ENCODE results near the gene L3MBTL2.

Gene L3MBTL2

DNA sequence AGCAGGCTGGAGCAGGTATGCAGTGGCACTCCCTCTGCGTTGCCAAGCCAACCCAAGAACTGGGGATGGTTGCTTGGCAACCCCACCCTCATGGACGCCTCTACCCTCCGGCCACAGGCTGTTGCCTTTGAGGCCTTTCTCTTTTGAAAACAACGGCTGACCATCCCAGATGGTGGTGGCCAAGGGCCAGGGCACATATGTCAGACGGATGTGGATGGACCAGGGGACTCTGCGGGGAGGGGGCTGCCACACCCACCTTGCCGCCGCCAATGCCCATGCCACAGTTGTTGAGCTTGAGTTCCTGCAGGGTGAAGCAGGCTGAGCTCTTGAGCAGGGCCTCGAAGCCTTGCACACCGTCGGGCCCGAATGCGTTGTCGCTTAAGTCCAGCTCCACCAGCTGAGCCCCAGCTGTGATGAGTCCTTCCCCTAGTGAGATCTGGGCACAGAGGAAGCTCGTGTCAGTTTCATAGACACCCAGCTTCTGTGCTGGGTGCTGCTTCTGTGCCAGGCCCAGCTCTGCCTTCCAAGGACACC is 59.4 kb downstream of the L3MBTL2 start:
- no peak for ATAC-seq
- no peaks in the 10 kb centered on the region for H3K9me3 Mint-ChIP-seq
- no peaks in the 10 kb centered on the region for H3K27me3 Mint-ChIP-seq
- H3K4me1 Mint-ChIP-seq: no peaks in the 10 kb centered on the region
- peaks cover 82% of the 10 kb centered on the region for H3K36me3 Mint-ChIP-seq
- H3K27ac Mint-ChIP-seq: no peak overlapping the region
- no peak overlapping the region for H3K4me3 Mint-ChIP-seq

DNA sequence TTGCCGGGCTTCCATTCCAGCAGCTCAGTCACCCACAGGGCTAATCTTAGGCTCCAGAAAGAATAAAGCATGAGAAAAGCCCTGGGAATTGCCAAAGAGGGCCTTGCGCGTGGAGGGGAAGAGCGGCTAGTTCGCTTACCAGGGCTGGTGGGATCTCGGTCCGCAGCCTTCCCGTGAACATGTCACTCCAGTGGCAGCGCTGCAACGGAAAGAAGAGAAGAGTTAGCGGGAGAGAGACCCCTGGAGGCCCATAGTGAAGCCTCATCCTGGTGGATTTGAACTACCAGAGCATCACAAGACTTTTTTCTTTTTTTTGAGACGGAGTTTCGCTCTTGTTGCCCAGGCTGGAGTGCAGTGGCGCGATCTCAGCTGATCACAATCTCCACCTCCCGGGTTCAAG is 62.8 kb downstream of the L3MBTL2 start:
- Mint-ChIP-seq H3K4me1 (no peaks in the 10 kb centered on the region), H3K36me3 (peaks cover 74% of the 10 kb centered on the region), H3K27ac (no peak overlapping the region), H3K9me3 (no peaks in the 10 kb centered on the region), H3K27me3 (no peaks in the 10 kb centered on the region), H3K4me3 (no peak overlapping the region)
- no peak for ATAC-seq

DNA sequence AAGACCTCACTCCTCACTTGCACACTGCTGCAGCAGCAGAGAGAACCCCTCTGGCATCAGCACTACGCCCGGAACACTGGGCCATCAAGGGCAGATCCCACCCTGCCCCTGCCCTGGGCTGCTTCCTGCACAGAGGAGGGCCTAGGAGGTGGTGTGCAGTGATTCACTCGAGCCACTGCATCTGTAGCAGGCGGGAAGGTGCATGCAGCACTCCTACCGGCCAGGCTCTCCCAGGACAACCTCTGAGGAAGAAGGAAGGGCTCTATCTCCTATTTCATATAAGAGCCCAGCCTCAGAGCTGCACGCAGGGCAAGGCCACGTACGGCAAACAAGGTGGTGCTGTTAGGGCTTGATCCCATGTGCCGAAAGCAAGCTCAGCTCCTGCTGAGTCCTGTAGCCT is 66.7 kb downstream of the L3MBTL2 start:
- H3K27me3 Mint-ChIP-seq: no peaks in the 10 kb centered on the region
- no peaks in the 10 kb centered on the region for H3K9me3 Mint-ChIP-seq
- no peak for ATAC-seq
- no peak overlapping the region for H3K4me3 Mint-ChIP-seq
- H3K4me1 Mint-ChIP-seq: no peaks in the 10 kb centered on the region
- no peak overlapping the region for H3K27ac Mint-ChIP-seq
- H3K36me3 Mint-ChIP-seq: peaks cover 66% of the 10 kb centered on the region

- no peaks in the 10 kb centered on the region for H3K9me3 Mint-ChIP-seq
- no peak overlapping the region for H3K27ac Mint-ChIP-seq
- H3K4me3 Mint-ChIP-seq: no peak overlapping the region
- peaks cover 66% of the 10 kb centered on the region for H3K36me3 Mint-ChIP-seq
- H3K27me3 Mint-ChIP-seq: no peaks in the 10 kb centered on the region
- no peak for ATAC-seq
- no peaks in the 10 kb centered on the region for H3K4me1 Mint-ChIP-seq
Observed at GRCh38 chr22:41273128-41273527, 68.0 kb downstream of the L3MBTL2 start.

- Mint-ChIP-seq H3K4me3 (no peak overlapping the region), H3K36me3 (peaks cover 71% of the 10 kb centered on the region), H3K4me1 (no peaks in the 10 kb centered on the region), H3K27ac (no peak overlapping the region), H3K9me3 (no peaks in the 10 kb centered on the region), H3K27me3 (no peaks in the 10 kb centered on the region)
- ATAC-seq: no peak
Observed at GRCh38 chr22:41274856-41275255, 69.7 kb downstream of the L3MBTL2 start.

- Mint-ChIP-seq H3K36me3 (peaks cover 59% of the 10 kb centered on the region), H3K27ac (no peak overlapping the region), H3K4me1 (peaks cover 24% of the 10 kb centered on the region), H3K4me3 (no peak overlapping the region), H3K9me3 (no peaks in the 10 kb centered on the region), H3K27me3 (no peaks in the 10 kb centered on the region)
- ATAC-seq: no peak
Observed at GRCh38 chr22:41280065-41280464, 75.0 kb downstream of the L3MBTL2 start.

DNA sequence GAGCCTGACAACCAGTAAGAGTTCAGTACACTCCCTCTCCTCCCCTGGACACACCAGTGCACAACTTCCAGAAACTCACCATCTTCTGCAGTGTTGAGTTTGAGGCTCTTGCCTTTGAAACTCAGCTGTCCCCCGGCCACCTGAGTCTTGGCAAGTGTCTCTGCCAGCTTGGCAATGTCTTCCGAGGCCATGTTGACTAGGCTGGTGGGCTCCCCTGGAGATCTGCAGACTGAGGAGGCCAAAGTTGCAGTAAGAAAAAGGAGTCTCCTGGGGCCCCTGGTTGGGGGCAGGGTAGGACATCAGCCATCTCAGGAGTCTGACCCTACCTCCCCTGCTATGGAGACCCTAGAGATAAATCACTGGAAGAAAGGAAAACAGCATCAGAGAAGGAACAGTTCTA is 75.7 kb downstream of the L3MBTL2 start:
- Mint-ChIP-seq H3K4me1 (peaks cover 24% of the 10 kb centered on the region), H3K4me3 (no peak overlapping the region), H3K9me3 (no peaks in the 10 kb centered on the region), H3K27ac (no peak overlapping the region), H3K27me3 (no peaks in the 10 kb centered on the region), H3K36me3 (peaks cover 52% of the 10 kb centered on the region)
- no peak for ATAC-seq
